SK-N-MC (cell line): ENCODE results near the gene PLPPR4.

ENCODE experiments used
- FOXP2 ChIP-seq: optimal IDR thresholded peaks from 2 replicates; pipeline ENCODE3; 2011; ENCODE audit warnings: mild to moderate bottlenecking, moderate library complexity; ENCODE audit not compliant: insufficient read depth; ENCODE audit errors: extremely low read length, control extremely low read depth
- POLR2AphosphoS5 ChIP-seq: IDR thresholded peaks from 2 replicates; pipeline ENCODE4 v1.6.1; 2012; ENCODE audit warnings: mild to moderate bottlenecking, low read depth, low read length, borderline replicate concordance

GRCh38 chr1:99230695-99231094, 33.6 kb upstream of the PLPPR4 start:
- TF ChIP-seq FOXP2 (no peak), POLR2AphosphoS5 (no peak)
